Caki2 (cell line): ENCODE data around the gene MT1A. TPM values are rescaled to one million over a fixed set of nuclear protein-coding genes. Genes with fewer than 3 reads are reported as not detected.

Source experiments
- DNase-seq: peaks from one replicate; pipeline ENCODE4 v3.0.0-alpha.2; 2015; ENCODE audit warnings: low read depth
- in situ Hi-C: cut with HindIII; loops from 2 replicates; pipeline ENCODE4 v1.10.0; 2016; ENCODE audit warnings: low sequenced_read_pairs, low pct_unique_long_range_greater_than_20kb, mixed read lengths
- total RNA-seq: library from RNA; depleted of rRNA; stranded (reverse); fragments of >200 nt; shearing (Covaris generic); gene quantifications from 2 replicates; pipeline ENCODE4 v1.2.3, GENCODE V29; 2014; ENCODE audit warnings: low replicate concordance; rRNA removed

Gene MT1A
- total RNA-seq, 1 experiment from 2014 or later, result not detected

DNA sequence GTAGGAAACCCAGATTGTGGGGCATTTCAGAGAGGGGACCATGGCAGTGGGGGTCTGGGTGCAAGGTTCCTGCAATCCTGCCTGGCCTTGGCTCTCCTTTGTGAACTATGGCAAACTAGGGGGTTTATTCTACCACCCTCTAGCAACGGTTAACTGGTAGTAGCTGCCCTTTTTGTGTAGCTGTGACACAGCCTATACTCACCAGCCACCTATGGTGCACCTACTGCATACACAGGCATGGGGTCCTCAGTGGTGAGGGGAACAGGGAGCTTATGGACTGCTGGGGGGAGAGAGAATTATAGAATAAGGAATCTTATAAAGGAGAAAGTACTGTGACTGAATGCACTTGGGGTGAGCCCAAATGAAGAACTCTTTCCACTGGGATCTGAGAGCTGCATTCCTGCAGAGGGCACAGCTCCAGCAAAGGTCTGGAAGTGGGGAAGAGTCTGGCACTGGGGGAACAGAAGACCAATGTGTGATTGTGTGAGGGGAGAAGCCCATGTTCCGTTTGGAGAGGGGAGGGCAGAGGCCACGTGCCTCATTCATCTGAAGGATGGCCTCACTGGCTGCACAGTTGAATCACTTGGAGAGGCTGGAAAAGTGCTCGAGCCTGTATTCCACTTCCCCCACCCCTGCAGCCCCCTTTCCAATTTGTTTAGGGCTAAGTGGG lies 45.9 kb downstream of the MT1A start:
- DNase-seq, result no peak
- in situ Hi-C loops, result no loop called here

DNA sequence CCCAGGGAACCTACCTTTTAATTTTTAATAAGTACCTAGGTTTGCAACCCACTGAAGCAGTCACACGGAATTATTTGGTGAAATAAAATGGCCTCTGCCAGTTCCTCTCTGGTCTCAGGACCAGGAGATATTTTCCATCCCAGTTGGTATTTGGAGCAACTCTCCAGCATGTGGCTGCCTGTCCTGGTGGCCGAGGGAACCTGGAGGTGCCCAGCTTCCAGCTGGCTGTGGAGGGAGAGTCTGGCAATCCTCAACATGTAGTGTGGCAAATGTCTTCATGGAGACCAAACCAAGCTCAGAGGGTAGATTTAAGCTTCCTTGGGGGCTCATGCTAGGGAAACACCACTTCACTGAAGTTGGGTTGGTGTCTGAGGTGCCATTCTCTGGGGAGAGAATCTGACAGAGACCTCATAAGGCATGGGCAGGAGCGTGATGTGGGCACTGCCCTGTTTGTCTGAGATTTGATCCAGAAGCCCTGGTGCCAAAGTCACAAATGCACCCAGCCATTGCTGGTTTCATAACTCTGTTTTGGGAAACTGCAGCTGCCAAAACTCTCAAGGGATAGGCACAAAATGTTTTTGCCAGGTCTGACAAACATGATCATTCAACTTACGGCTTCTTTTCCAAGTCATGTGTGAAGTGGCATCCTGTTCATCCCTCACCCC lies 46.6 kb downstream of the MT1A start:
- DNase-seq, result no peak
- in situ Hi-C loops, result no loop called here

DNA sequence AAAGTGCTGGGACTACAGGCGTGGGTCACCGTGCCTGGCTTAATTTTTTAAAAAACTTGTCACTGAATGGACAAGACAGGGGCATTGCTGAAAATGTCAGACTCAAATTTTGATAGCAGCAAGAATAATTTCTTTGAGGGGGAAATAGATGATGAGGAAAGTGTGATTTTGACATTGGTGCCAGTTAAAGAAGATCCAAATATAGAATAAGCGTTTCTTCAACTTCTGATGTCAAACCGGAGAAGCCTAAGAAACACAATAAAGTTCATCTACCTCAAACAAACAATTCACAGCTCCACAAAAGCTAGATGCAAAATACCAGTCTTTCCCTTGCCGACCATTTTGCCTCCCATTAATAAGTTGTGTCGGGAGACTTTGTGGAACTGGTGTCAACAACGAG lies 48.3 kb downstream of the MT1A start:
- no peak for DNase-seq
- in situ Hi-C loops, result no loop called here

DNA sequence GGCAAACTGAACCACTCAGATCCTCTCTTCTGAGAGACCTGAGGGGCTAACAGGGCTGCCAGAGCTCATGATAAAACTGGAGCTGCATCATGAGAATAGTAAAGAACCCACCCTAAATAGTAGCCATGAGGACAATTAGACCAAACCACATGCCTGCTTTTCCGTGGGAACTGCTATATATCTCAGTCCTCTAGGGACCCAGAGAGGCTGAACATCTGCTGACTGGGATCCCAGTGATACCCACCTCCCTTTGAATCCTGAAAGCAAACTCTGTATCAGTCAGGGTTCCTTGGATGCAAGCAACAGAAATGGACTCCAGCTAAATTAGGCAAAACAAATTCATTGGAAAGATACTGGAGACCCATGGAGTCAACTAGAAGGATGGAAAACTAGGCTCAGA lies 50.3 kb downstream of the MT1A start:
- no peak for DNase-seq
- in situ Hi-C loops, result no loop called here

DNA sequence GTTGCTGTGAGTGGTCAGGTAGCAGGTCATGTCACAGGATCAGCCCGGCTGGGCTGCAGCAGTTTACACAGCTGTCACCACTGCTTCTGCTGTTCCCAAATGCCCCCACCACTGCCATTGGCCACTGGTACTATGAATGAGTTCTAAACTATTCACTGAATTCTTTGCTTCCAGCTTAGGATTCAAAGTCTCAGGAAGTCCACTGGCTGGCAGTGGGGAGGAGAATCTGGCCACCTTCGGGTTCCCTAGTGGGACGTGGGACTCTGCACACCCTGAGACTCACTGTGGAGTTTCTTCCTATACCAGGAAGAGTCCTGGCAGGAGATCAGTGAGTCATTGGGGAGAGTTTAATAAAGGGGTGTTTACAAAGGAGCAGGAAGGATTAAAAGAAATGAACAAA lies 50.7 kb downstream of the MT1A start:
- DNase-seq, result no peak
- in situ Hi-C loops, result no loop called here

Other genes with a start within 250 kb of the MT1A start
- 109 TPM in 2 replicates for gene AMFR, start 213.1 kb upstream of the MT1A start, total RNA-seq
- gene NUDT21, start 187.3 kb upstream of the MT1A start, total RNA-seq, result 68.5 and 95.5 TPM in 2 replicates
- gene OGFOD1, start 187.1 kb upstream of the MT1A start, total RNA-seq, result 38.4 and 58.4 TPM in 2 replicates
- 33.6 and 62.2 TPM in 2 replicates for gene BBS2, start 118.6 kb upstream of the MT1A start, total RNA-seq
- not detected in 2 replicates for gene MT4, start 73.6 kb upstream of the MT1A start, total RNA-seq
- not detected in 2 replicates for gene MT3, start 49.1 kb upstream of the MT1A start, total RNA-seq
- gene MT2A, start 30.1 kb upstream of the MT1A start, total RNA-seq, result 149 and 195 TPM in 2 replicates
- gene MT1E, start 12.9 kb upstream of the MT1A start, total RNA-seq, result not detected in 2 replicates
- gene MT1M, start 6.0 kb upstream of the MT1A start, total RNA-seq, result not detected in 2 replicates
- gene MT1B, start 13.2 kb downstream of the MT1A start, total RNA-seq, result not detected in 2 replicates
- 17.6 TPM in 1 of 2 replicates, not detected in the other for gene MT1F, start 19.3 kb downstream of the MT1A start, total RNA-seq
- gene MT1G, start 29.4 kb downstream of the MT1A start, total RNA-seq, result not detected in 2 replicates
- not detected in 2 replicates for gene MT1H, start 31.1 kb downstream of the MT1A start, total RNA-seq
- 141 and 168 TPM in 2 replicates for gene MT1X, start 43.8 kb downstream of the MT1A start, total RNA-seq
- 46.4 and 57.5 TPM in 2 replicates for gene NUP93, start 91.5 kb downstream of the MT1A start, total RNA-seq
- gene SLC12A3, start 226.5 kb downstream of the MT1A start, total RNA-seq, result not detected in 2 replicates